NOMO-1 treated with dmso at 0.1 percent for 144 hours (cell line): ENCODE measurements around the gene ALPP.
"Not testable (repeated sequence)": the region's sequence is repeated elsewhere in the genome, so short reads cannot be mapped to it uniquely, and the experiment has no call there.

Experiments used
- DNase-seq: peaks from one replicate; lab custom pipeline; 2025; ENCODE audit not compliant: unreplicated experiment; lab: John Stamatoyannopoulos, UW

Gene ALPP

DNA sequence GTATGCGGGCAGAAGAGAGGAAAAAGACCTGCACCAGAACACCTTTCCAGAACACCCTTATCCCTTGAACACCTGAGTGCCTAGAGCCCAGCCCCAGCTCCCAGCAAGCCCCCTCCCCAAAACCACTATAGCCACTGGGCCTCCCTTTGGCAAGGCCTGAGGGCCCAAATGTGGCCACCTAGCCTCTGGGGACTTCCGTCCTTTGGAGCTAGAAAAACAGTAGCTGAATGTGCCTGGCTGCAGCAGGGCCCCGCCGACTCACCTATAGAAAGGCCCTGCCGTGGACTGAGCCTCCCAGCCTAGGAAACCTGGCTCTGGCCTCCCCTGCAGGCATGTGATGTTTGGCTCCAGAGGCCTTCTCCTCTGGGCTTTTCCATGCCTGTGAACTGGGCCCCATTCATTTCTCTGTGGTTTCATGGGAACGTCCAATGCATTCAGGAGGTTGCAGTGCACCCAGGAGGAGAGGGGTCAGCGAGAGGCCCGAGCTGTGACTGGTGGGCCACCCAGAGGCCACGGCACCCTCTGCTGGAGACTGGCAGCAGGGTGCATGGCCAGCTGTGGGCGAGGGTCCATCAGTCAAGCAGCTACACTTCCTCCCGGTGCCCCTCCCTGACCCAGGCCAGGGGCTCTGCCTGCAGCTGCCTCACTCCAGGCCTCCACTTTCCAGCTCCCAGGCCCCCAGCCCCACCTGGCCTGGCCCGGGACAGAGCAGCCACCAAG is 15.3 kb upstream of the ALPP start:
- not testable (repeated sequence) for DNase-seq

DNA sequence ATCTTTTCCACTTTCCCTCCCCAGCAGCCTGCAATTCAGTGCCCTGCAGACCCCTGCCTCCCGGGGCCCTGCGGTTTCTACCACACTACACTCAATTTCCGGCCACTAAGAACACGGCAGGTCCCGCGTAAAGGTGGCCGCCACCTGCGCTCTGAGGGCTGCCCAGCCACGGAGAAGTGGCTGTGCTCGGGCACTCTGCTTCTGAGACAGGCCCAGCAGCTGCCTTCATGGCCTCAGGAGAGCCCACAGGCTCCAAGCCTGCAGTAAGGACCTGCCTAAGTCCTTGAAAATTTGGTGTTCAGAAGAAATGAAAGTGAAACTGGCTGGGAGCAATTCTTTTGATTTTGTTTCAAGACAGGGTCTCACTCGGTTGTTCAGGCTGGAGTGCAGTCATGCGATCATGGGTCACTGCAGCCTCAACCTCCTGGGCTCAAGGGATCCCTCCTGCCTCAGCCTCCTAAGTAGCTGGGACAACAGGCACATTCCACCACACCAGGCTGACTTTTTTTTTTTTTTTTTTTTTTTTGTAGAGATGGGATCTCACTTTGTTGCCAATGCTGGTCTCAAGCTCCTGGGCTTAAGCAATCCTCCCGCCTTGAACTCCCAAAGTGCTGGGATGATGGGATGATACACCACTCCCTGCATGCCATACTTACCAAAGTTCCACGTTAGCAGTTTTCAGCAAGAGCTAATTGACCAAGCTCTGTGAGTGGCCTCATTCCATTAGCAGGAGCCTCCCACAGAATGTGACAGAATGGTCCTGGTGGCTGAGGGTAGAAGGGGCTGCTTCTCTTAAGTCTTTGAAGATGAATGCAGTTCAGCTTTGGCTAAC is 14.6 kb upstream of the ALPP start:
- peak; percentile 2 for DNase-seq

DNA sequence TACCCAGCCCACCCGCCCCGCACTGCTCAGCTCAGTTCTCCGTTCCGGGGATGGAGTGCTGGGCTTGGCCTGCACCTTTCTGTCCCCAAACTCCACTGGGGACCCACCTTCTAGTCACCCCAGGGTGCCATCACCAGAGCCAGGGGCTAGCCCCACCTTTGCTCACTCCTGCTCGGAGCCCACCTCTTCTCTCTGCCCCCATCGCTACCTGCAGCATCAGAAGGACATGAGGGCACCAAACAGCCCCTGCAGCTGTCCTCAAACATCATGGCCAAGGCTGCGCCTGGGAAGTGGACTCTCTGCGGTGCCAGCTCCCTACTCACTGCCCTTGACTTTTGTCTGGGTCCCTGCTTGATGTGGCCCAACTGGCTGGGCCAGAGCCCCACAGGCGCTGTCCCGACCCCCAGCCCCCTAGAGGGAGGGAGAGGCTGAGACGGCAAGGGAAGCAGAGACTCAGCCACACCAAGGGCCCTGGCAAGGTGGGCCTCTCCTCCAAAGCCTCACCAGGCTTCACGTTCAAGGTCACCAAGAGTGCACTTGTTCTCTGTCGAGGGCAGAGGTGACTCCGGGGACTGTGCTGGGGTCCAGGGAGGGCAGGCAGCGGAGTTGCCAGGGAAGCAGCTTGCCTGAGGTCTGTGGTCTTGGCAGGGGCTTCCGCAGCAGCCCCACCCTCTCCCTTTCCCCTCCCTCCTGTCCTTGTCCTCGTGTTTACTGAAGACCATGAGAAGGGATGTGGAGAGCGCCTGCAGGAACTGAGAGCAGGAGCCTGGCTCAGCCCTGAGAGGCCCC is 13.6 kb upstream of the ALPP start:
- not testable (repeated sequence) for DNase-seq

DNA sequence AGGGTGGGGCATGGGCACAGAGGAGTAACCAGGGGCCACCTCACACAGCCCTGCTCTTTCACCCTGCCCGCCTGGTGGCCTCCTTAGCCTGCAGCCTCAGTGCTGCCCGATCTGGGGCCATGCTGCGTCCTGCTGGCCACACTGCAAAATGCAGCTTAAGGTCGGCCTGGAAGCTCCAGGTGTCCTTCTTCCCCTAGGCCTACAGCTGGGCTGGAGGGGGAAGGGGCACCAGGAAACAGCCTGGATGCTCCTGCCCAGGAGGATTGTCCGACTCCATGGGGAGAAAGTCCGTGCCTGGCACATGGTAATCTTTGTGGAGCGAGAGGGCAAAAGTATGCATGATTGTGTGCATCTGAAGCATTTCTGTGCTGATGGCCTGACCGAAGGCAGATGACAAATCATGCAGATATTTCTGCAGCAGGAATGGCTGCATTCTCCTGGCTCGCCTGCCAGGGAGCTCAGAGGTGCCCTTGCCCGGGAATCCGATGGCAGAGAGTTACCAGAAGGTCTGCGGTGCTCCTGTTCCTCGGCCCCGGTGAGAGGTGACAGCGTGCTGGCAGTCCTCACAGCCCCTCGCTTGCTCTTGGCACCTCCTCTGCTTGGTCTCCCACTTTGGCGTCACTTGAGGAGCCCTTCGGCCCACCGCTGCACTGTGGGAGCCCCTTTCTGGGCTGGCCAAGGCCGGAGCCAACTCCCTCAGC is 12.8 kb upstream of the ALPP start:
- no peak for DNase-seq

DNA sequence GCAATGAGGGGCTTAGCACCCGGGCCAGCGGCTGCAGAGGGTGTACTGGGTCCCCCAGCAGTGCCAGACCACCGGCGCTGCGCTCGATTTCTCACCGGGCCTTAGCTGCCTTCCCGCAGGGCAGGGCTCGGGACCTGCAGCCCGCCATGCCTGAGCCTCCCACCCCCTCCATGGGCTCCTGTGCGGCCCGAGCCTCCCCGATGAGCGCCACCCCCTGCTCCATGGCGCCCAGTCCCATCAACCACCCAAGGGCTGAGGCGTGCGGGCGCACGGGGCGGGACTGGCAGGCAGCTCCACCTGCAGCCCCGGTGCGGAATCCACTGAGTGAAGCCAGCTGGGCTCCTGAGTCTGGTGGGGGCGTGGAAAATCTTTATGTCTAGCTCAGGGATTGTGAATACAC is 12.1 kb upstream of the ALPP start:
- DNase-seq = not testable (repeated sequence)

DNA sequence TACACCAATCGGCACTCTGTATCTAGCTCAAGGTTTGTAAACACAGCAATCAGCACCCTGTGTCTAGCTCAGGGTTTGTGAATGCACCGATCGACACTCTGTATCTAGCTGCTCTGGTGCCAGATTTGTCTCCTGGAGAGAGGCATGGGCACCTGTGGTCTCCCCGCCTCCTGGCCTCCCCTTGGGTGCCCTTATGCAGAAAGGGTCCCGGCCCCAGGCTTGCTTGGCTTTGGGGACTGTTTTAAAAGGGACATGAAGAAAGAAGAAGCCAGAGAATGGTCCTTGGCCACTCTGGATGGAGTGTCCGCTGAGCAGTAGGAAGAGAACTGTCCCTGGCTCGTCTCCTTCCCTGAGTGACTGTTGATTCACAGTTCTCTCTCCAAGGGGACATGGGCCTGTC is 11.5 kb upstream of the ALPP start:
- no peak for DNase-seq

DNA sequence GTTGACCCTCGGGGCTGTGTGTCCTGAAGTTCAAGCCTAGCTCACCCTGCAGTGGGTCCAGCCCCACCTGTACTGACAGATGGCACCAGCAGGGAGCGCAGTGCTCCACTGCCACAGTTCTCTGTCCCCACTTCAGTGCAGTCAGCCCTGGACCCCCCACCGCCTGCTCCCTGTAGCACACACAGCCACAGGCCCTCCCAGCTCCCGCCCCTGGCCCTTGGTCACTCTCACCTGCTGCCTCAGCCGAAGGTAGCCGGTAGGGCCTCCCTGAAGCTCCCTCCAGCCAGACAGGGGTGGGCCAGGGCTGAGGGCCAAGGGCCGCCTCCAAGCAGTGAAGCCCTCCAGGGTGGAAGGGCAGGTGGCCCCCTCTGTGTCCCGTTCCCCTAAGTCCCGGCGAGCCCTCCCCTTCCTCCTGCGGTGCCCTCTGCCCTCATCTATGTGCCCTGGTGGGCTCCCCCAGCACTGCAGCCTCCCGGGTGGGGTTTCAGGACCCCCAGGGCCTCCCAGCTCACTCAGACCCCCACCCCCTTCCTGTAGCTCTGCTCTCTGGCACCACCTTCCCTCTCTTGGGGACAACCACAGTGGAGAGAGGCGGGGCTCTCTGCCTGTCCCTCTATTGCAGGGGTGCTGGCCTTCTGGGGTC is 10.8 kb upstream of the ALPP start:
- DNase-seq = no peak

DNA sequence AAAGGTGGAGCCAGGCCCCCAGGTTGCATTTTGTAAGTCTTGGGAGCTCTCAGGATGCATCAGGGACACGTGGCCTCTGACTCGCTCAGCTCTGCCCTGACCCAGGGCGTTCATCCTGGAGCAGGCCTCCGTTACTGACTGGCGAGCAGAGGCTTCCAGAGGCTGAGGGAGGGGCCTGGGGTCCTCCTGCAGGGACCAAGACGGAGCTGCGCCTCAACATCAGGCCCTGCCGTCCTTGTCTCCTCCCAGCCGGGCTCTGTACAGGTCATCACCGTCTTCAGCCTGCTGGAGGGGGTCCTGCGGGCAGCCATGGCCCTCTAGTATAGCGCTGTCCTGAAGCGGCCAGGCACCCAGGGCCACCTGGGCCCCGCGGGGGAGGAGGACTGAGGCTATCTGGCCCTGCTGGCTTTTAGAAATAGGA is 10.2 kb upstream of the ALPP start:
- DNase-seq = no peak

DNA sequence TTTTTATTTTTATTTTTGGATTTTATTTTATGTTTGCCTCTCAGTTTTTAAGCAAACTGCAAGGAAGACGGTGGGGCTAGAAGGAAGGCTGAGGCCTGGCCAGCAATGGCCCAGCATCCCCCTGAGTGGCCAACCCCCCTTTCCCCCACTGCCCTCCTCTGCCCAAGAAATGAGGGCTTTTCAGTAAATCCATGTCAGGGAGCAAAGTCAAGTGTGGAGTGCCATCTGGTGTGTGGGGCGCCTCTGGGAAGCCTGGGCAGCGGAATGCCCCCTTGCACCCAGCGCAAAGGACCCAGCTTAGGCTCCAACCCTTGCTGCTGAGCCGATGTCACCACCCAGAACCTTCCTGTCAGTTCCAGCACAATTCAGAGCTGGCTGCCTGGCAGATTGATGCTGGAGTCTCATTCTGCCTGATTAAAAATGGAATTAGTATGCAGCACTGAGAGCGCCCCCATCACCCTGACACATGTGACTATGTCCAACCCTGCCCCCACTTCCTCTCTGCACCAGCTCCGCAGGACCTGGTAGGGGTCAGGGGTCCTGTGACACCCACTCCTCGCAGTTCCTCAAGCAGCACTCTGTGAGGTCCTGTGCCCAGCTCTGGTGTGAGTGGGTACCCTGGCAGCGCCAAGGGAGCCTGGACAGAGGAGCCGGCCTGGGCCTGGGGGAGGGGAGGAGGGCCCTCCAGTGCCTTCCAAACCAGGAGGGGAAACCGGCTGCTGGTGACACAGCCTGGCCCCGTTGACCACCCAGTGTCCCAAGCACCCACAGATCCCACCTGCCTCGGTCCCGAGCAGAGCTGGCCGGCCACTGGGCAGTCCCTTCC is 9.2 kb upstream of the ALPP start:
- no peak for DNase-seq

DNA sequence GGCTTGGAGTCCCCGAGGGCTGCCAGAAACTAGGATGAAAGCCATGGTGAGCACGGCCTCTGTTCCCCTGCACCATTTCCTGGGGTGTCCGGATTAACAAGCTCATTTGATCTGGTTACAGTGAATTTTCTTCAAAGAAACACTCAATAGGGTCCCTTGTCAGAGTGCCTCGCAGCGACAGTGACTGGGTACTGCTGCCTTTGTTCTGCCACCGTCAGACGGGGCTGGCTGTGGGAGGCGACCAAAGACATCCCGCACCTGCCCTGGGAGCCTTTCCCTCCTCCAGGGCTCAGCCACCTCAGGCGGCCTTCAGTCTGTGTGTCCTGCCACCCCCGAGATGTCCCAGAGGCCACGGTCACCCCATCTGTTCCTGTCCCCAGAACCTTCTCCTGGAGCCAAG is 8.5 kb upstream of the ALPP start:
- not testable (repeated sequence) for DNase-seq

DNA sequence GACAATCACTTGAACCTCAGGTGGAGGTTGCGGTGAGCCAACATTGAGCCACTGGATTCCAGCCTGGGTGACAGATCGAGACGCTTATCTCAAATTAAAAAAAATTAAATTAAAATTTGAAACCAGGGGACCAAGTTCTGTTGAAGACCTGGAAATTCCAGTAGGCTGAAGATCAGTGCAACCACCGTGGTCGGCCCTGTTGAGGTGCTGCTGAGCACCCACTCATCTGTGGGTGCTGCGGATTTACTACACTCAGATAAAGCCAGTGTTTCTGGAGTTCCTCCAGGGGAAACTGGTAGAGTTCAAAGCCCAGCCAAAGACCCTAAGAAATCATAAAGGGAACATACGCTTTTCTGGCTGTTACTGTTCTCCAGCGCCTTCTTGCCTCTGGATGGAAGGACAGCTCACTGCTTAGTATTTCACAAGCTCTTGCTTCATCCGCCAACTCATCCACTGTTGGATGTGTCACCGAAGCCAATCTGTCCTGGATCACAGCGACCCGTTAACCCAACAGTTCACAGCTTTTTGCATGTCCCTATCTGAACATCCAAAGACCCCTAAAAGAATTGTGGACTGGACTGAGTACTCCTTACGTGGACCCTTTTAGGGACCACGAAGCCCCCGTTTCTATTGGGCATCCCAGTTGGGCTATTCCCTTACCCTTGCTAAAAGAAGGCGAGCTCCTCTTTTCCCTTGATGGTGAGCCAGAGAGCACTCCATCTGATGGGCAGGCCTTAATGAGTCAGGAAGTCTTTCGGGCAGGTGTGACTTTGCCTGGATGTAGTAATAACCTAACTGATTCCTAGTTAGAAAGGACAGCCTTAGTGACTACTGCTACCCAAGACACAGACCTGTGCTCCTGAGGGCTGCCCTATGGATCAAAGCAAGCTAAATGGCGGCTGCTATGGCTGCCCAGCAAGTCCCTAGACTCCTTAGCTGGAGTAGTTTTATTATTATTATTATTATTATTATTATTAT is 6.0 kb upstream of the ALPP start:
- peak; percentile 44 for DNase-seq

DNA sequence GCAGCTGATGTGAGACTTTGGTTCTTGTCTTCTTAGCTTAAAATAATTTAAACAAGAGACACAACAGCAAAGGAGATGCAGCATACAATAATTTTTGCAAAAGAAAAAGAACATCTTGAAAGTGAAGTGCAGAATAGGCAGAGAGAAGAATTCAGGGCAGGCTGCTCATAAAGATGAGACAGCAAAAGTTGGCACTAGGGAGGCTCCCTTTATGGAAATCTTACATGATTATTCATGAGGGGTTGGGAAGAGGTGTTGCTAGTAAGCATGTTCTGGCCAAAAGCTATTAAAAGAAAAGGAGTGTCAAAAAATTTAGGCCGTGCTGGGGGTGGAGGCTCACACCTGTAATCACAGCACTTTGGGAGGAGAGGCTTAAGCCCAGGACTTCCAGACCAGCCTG is 4.2 kb upstream of the ALPP start:
- DNase-seq = no peak

DNA sequence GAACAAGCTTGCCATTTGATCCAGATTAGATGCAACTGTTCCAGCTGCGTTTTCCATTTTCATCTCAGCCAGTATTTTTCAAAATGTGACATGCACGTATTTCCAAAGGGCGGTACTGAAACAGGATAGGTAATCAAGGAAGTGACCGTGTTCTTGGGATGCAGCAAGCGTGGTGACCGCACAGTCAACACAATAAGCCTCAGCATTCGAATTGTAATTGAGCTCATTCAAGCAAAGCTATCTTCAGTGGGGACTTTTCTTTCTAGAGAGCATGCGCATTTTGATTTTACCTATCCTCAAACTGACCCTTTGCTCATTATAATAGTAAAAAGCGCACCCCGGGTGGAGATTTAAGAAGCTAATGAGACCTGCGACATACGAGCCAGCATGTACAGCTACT is 3.4 kb upstream of the ALPP start:
- DNase-seq = no peak

DNA sequence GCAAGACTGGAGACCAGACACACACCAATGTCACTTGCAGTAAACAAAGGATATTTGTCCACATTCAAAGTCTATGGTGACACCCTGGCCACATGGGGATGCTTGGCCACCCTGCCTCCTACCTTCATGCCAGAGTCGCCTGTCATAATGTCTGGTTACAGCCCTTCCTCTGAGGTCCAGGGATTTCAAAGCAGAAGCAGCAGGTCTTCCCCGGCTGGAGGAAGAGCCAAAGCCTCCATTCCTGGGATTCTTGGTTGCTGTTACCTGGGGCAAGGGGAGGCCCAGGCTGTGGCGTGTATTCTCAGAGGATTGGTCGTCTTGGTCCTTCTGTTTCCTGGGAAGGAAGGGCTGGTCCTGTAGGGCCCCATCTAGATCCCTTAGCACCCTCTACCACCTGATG is 2.3 kb upstream of the ALPP start:
- DNase-seq = no peak

DNA sequence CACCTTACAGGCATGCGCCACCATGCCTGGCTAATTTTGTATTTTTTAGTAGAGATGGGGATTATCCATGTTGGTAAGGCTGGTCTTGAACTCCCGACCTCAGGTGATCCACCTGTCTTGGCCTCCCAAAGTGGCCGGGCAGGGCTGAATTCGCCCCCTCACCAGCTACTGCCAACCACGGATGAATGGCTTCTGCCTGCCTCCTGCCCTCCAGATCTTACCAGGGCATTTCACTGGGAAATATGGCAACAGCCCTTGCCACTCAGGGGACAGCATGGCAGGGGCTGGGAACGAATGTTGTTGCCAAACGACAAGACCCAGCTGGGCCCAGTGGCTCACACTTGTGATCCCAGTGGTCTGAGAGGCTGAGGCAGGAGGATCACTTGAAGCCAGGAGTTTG is 1.8 kb upstream of the ALPP start:
- no peak for DNase-seq

DNA sequence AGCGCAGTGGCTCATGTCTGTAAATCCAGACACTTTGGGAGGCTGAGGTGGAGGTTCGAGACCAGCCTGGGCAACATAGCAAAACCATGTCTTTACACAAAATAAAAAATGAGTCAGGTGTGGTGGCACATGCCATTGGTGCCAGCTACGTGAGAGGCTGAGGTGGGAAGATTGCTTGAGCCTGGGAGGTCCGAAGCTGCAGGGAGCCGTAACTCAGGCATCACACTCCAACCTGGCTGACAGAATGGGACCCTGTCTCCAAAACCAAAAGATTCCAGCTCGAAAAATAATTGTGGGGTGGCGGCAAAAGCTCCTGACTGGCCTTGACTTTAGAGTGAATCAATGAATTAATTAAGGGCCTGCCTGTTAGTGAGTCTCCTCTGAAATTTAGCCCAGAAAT is 1.2 kb upstream of the ALPP start:
- DNase-seq = no peak

DNA sequence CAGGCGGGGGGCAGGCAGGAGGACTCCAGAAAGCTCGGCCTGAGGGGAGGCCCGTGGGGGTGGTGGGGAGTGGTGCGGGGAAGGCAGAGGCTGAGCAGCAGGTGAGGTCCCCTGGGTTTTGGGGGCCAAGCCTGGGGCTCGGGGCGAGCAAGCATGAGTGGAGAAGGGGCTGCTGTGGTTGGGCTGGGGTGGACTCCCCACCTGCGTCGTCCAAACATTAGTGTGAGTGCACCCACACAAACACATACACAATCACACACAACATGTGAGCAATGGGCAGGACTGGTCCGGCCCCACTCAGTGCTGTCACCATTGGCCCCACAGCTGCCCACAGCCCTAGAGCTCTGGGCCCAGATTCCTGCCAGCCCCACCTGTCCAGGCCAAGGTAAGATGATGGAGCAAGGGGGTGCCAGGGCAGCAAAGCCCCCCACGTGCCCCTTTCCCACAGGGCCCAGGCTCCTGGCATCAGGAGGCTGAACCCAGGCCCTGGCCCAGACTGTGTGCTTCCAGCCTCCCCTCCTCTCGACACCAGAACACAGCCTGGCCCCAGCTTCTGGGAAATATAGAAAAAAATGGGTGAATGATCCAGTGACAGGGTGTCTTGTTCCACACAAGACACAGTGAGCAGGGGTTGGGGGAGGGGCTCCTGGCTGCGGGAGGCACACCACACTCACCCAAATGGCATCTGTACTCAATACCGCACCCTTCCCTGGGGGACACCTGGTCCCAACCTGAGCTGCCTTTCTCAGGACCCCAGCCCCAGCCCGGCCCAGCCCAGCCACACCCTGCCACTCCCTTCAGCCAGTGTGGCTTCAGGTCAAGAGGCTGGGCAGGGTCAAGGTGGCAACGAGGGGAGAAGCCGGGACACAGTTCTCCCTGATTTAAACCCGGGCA is 463 bp upstream of the ALPP start:
- no peak for DNase-seq
